ENCODE results near the gene SETMAR.

Gene SETMAR

DNA sequence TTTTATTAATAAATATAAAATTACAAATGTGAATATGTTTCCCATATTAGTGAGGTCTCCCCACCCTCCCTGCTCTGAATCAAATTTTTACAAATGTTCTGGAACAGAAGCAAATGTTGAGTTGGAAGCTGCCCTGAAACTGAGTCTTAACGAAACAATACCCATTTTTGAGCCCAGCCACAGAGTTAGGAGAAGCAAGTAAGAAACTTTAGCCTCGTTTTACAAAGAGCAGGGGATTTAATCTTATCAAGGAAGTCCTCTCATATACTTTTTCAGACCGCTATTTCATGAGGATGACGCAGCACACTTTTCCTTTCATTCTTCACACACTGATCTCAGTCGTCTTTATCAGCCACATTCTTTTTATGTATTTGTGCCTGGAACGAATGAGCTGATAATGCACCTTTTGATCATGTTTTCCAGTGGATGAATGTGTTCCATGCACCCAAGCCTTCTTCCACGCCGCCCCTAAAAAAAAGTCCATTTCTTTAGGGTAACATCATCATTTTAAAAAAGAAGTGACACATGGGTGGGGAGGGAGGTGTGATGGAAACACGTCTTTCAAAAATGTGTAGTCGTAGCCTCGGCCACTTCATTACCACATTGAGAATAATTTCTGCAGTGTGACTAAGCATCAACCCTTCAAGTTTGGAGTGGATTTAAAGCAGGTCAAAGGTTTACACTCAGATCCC, 48.1 kb downstream of the SETMAR start:
- no peaks in the 10 kb centered on the region for H3K36me3 ChIP-seq (ENCODE audit: insufficient read depth, low read length)
- H3K4me3 ChIP-seq, result no peak overlapping the region
- H3K27ac ChIP-seq, result no peak overlapping the region
- DNase-seq (ENCODE audit: low read depth, low spot score), result no peak
- no peak overlapping the region for H3K9ac ChIP-seq (ENCODE audit: insufficient read length)
- TF ChIP-seq FOXP2 (optimal IDR thresholded peaks at IDR 0.05; ENCODE audit: control extremely low read depth, extremely low read length, insufficient read depth), result no peak
- H3K9me3 ChIP-seq (ENCODE audit: low read depth, low read length), result no peaks in the 10 kb centered on the region

DNA sequence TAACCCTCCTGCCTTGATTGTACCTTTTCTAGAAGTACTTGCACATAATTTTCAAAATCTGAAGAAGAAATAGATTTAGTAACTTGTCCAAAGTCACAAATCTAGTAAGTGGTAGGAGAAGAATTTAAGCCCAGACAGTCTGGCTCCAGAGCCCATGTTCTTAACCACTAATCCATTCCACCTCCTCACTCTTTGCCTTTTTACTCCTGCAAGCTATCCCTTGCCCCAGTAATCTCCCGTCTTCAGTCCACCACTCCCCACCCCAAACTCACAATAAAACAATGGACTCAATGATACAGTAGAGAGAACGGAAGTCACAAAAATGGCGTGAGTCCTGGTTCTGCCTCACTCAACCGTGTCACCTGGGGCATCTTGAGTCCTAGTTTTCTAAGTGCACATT, 48.7 kb downstream of the SETMAR start:
- H3K27ac ChIP-seq, result no peak overlapping the region
- H3K36me3 ChIP-seq (ENCODE audit: insufficient read depth, low read length), result no peaks in the 10 kb centered on the region
- H3K4me3 ChIP-seq, result no peak overlapping the region
- TF ChIP-seq POLR2AphosphoS5 (IDR thresholded peaks at IDR 0.05; ENCODE audit: borderline replicate concordance, low read depth, low read length) (no peak), FOXP2 (optimal IDR thresholded peaks at IDR 0.05; ENCODE audit: control extremely low read depth, extremely low read length, insufficient read depth) (no peak), EZH2 (IDR thresholded peaks at IDR 0.05) (no peak)
- DNase-seq (ENCODE audit: low read depth, low spot score), result no peak
- no peak overlapping the region for H3K9ac ChIP-seq (ENCODE audit: insufficient read length)
- H3K9me3 ChIP-seq (ENCODE audit: low read depth, low read length), result no peaks in the 10 kb centered on the region

DNA sequence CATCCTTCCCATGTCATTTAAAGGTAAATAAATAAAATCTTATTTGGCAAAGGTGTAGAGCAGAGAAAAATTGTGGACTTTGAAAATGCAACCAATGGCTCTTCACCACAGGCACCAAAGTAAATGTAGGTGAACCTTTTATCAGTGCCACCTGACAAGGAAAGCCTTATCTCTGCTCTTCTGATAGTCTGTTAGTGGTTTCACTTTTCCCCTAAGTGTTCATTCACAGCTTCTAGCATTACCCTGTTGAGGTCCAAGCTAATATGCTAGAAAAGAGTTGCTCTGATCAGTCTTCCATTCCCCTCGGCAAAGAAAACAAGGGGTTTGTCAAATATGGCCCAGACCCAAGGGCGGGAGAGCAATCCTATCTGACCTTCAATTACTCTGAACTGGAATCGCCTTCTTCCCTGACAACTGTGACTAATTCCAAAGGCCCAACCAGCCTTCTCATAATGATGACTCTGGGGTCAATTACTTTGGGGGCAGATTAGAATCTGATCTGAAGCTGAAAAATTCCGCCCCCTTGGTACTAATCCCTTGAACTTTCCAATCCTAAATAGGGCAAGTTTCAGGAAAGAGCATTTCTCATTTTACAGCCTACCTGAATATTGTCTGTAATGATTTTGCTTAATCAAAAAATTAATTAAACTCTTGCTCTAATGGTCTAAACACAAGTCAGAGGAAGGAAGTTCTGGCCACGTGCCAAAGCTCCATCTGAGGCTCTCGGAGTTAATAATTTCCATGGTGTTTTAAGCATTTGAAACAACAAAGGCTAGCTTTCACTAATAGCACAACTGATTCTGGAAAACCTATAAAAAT, 52.4 kb downstream of the SETMAR start:
- Histone ChIP-seq H3K4me3 (no peak overlapping the region), H3K36me3 (ENCODE audit: insufficient read depth, low read length) (no peaks in the 10 kb centered on the region), H3K9ac (ENCODE audit: insufficient read length) (no peak overlapping the region), H3K9me3 (ENCODE audit: low read depth, low read length) (no peaks in the 10 kb centered on the region), H3K27ac (no peak overlapping the region)
- TF ChIP-seq EZH2 (IDR thresholded peaks at IDR 0.05), result no peak
- no peak for TF ChIP-seq POLR2AphosphoS5 (IDR thresholded peaks at IDR 0.05; ENCODE audit: borderline replicate concordance, low read depth, low read length)
- TF ChIP-seq FOXP2 (optimal IDR thresholded peaks at IDR 0.05; ENCODE audit: control extremely low read depth, extremely low read length, insufficient read depth), result no peak
- no peak for DNase-seq (ENCODE audit: low read depth, low spot score)

DNA sequence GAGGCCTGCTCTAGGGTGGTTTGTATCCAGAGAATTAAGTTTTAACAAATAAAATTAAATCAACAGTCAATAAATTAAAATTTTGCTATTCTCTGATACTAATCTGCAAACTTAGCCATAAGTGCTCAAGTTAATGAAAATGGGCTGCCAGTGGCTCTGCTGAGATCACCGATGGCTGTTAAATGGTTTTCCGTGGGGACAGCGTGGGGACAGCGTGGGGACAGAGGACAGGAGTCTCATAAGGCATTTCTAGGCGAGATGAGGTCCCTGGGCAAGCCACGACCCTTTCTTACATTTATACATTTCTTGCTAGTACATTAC, 53.0 kb downstream of the SETMAR start:
- Histone ChIP-seq H3K9me3 (ENCODE audit: low read depth, low read length) (no peaks in the 10 kb centered on the region), H3K9ac (ENCODE audit: insufficient read length) (no peak overlapping the region), H3K36me3 (ENCODE audit: insufficient read depth, low read length) (no peaks in the 10 kb centered on the region), H3K4me3 (no peak overlapping the region), H3K27ac (no peak overlapping the region)
- TF ChIP-seq EZH2 (IDR thresholded peaks at IDR 0.05) (no peak), POLR2AphosphoS5 (IDR thresholded peaks at IDR 0.05; ENCODE audit: borderline replicate concordance, low read depth, low read length) (no peak), FOXP2 (optimal IDR thresholded peaks at IDR 0.05; ENCODE audit: control extremely low read depth, extremely low read length, insufficient read depth) (no peak)
- DNase-seq (ENCODE audit: low read depth, low spot score), result no peak

DNA sequence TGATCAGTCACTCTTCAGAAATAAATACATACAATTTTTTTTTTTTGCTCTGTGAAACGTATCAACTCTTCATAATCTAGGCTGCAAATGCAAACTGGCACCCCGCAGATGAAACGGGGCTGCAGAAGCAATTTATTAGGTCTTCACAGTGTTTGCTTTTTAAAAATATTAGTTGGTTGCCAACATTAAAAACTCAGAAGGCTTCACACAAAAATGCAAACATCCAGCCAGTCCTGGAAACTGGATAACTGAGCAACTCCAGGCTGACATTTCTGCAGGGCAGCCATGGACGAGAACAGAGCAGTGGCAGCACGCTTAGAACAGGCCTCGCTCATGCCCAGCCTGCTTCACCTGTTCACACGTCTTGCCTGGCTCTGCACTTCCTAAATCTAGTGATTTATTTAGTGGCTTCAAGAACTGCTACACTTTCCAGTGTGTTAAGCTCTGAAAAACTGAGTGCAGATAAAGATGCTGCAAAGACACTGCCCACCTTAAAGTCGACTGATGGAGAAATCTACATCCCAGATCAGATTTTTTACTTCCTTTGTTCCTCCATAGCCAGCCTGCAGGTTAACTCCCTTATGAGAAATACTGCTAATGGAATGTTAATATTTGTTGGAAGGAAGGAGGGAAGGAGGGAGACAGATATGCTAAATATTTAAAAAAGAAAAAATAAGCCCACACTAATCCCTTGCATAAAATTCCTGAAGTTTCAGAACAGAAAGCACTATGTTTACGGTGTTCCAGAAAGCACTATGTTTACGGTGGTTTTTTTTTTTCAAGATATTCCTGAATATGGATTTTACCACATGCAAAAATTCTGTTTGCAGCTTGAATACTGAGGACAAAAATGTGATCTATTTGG, 53.6 kb downstream of the SETMAR start:
- no peaks in the 10 kb centered on the region for H3K36me3 ChIP-seq (ENCODE audit: insufficient read depth, low read length)
- H3K4me3 ChIP-seq, result no peak overlapping the region
- H3K27ac ChIP-seq, result no peak overlapping the region
- H3K9ac ChIP-seq (ENCODE audit: insufficient read length), result no peak overlapping the region
- H3K9me3 ChIP-seq (ENCODE audit: low read depth, low read length), result no peaks in the 10 kb centered on the region
- TF ChIP-seq FOXP2 (optimal IDR thresholded peaks at IDR 0.05; ENCODE audit: control extremely low read depth, extremely low read length, insufficient read depth) (no peak), EZH2 (IDR thresholded peaks at IDR 0.05) (no peak), POLR2AphosphoS5 (IDR thresholded peaks at IDR 0.05; ENCODE audit: borderline replicate concordance, low read depth, low read length) (no peak)
- no peak for DNase-seq (ENCODE audit: low read depth, low spot score)

DNA sequence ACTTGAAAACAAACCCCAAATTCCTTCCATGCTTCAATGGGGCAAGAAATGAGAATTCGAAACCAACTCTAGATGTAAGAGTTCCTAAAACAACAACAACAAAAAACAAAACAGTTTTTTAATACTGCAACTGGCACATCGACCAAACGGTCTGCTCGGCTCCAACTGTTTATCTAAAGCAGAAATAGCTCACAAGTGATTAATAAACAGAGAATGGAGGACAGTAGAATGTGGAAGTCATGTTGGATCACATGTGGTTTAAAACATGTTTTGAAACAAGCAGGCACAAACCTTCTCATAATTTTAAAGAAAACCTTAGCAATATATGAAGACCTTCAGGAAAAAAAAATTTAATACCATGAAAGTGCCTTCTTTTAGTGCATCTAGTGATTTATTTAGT, 55.1 kb downstream of the SETMAR start:
- H3K9ac ChIP-seq (ENCODE audit: insufficient read length), result no peak overlapping the region
- DNase-seq (ENCODE audit: low read depth, low spot score), result no peak
- TF ChIP-seq FOXP2 (optimal IDR thresholded peaks at IDR 0.05; ENCODE audit: control extremely low read depth, extremely low read length, insufficient read depth) (no peak), EZH2 (IDR thresholded peaks at IDR 0.05) (no peak), POLR2AphosphoS5 (IDR thresholded peaks at IDR 0.05; ENCODE audit: borderline replicate concordance, low read depth, low read length) (no peak)
- no peaks in the 10 kb centered on the region for H3K9me3 ChIP-seq (ENCODE audit: low read depth, low read length)
- no peak overlapping the region for H3K27ac ChIP-seq
- H3K4me3 ChIP-seq, result no peak overlapping the region
- H3K36me3 ChIP-seq (ENCODE audit: insufficient read depth, low read length), result no peaks in the 10 kb centered on the region

DNA sequence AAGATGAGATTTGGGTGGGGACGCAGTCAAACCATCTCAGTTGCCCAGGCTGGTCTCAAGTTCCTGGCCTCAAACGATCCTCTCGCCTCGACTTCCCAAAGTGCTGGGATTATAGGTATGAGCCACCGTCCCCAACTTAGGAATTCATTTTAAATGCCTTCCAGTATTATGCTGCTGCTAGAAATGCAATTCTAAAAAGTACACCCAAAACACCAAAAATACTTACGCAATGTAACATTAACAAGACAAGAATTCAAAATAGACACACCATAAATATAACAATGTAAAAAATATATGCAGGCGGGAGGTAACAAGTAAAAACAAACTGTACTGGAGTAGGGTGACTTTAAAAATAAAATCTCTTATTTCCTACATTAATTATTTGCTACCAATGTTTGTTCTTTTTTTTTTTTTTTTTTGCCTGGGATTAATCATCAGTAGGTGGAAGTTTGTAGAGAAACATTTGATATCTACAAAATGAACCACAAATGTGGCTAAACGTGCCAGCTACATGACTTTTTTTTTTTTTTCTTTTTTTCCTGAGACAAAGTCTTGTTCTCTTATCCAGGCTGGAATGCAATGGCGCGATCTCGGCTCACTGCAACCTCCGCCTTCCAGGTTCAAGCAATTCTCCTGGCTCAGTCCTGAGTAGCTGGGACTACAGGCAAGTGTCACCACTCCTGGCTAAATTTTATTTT, 56.8 kb downstream of the SETMAR start:
- H3K36me3 ChIP-seq (ENCODE audit: insufficient read depth, low read length), result no peaks in the 10 kb centered on the region
- no peak for DNase-seq (ENCODE audit: low read depth, low spot score)
- no peak overlapping the region for H3K4me3 ChIP-seq
- no peaks in the 10 kb centered on the region for H3K9me3 ChIP-seq (ENCODE audit: low read depth, low read length)
- no peak overlapping the region for H3K9ac ChIP-seq (ENCODE audit: insufficient read length)
- TF ChIP-seq EZH2 (IDR thresholded peaks at IDR 0.05) (no peak), POLR2AphosphoS5 (IDR thresholded peaks at IDR 0.05; ENCODE audit: borderline replicate concordance, low read depth, low read length) (no peak), FOXP2 (optimal IDR thresholded peaks at IDR 0.05; ENCODE audit: control extremely low read depth, extremely low read length, insufficient read depth) (no peak)
- H3K27ac ChIP-seq, result no peak overlapping the region

DNA sequence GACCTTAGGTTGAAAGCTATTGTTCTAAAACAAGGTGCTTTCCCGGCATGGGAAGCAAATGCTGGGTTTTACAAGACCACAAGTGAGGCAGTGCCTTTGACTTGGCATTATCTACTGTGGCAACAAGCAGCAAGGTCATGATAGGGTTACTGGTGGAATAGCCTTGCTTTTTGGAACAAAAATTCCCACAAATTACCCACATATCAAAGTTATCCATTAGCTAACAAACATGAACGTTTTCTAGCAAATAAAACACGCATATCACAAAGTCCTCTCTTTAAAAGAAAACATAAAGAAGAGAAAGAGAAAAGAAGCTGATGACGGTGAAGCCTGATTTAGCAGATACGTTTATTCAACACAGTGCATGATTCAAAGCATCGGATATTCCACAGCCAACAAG, 57.6 kb downstream of the SETMAR start:
- Histone ChIP-seq H3K9me3 (ENCODE audit: low read depth, low read length) (no peaks in the 10 kb centered on the region), H3K36me3 (ENCODE audit: insufficient read depth, low read length) (no peaks in the 10 kb centered on the region), H3K27ac (no peak overlapping the region), H3K4me3 (no peak overlapping the region), H3K9ac (ENCODE audit: insufficient read length) (no peak overlapping the region)
- TF ChIP-seq EZH2 (IDR thresholded peaks at IDR 0.05), result no peak
- TF ChIP-seq POLR2AphosphoS5 (IDR thresholded peaks at IDR 0.05; ENCODE audit: borderline replicate concordance, low read depth, low read length), result no peak
- TF ChIP-seq FOXP2 (optimal IDR thresholded peaks at IDR 0.05; ENCODE audit: control extremely low read depth, extremely low read length, insufficient read depth), result no peak
- DNase-seq (ENCODE audit: low read depth, low spot score), result no peak

All from SK-N-MC (cell line).